ENCODE results near the gene NMRAL1.
A peak's percentile ranks its signal among the peaks of the same experiment; 100 is the strongest.

The NMRAL1 gene

DNA sequence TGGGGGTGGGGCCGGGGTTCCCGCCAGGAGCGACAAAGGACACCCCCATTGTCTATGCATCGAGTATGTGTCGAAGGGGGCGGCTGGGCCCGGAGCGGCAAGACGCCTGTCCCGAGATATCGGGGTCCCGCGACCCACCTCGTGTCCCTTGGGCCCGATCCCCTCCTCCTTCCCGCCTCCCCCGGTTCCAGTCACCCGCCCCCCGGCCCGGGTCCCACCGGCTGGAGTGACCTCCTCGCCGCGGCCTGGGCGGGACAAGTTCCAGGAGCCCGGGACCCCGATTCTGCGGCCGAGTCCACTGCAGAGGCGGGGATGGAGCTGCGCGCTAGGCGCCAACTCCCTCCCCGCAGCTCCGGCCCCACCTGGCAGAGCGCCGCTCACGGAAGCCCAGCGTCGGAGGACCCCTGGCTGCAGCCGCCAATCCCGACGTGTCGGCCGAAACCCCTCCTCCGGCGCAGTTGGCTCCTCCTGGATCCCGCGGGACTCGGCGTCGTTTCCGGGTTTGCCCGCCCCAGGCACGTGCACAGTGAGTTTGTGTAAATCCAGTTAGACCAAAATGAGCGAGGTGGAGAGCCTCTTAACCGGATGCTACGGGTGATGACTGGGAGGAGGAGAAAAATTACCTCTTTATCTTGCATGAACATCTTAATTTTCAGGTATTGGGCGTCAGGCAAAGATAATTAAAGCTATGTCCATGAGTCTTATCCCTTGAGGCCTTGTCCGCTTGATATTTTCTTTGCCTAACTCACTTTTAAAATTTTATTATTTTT, at the start of gene NMRAL1:
NMRAL1 (minus strand) TSS at position 434 of the 770 bp plus-strand sequence. CDS start 493 bp downstream, outside the sequence.
- peak; percentile 95 for DNase-seq

DNA sequence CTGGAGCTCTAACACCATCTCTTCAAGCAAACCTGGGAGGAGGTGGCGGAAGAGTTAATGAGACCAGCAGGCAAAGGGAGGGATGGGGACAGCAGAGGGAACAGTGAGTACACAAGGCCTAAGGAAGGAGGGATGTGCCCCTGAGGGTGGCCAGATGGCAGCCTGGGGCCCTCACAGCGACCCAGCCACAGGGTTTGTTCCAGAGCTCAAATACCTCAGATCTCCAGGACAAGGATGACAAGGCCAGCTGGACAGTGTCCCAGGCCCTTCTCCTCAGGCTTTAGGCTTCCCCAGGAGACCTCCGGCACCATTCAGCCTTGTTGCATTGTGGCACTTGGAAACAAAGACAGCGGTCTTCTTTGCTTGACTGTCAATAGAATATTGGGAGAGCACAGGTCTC, 49.3 kb upstream of the NMRAL1 start:
- no peak for DNase-seq

DNA sequence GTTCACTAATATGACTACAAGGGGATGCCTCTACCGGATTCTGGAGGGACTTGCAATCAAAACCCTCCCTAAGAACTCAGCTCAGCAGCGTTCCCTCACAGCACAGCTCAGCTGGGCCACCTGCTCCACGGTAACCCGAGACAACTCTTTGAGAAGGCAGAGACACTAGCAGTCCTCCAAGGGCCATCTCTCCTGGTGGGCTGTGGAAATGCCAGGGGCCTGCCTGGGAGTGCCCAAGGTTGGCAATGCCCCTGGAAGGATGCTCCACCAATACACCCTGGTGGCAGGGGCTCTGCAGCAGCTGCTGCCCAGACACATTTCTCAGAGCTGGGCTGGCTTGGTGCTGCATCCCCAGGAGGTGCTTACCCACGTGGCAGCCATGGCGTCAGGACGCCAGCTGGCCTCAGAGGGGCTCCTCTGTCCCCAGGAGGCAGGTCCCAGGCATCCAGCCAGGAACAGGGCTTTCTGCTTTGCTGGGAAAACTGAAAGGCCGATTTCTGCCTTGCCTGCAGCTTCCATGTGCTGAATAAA, 47.7 kb upstream of the NMRAL1 start:
- no peak for DNase-seq

DNA sequence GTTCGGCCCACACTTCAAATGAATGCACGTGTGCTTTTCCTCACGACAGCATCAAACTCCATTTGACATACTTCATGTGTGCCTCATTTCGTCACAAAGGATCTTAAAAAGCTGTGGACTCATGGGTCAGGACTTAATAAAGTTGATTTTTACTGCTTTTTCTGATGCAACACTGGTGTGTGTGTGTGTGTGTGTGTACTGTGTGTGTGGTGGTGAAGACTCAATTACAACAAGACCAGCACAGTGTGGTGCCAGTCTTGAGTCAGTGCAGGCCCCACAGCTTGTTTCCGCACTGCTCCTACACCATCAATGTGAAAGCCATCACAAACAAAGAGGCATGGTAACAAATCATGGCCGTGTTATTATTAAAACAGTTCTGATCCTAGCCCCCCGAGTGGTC, 46.5 kb upstream of the NMRAL1 start:
- no peak for DNase-seq

DNA sequence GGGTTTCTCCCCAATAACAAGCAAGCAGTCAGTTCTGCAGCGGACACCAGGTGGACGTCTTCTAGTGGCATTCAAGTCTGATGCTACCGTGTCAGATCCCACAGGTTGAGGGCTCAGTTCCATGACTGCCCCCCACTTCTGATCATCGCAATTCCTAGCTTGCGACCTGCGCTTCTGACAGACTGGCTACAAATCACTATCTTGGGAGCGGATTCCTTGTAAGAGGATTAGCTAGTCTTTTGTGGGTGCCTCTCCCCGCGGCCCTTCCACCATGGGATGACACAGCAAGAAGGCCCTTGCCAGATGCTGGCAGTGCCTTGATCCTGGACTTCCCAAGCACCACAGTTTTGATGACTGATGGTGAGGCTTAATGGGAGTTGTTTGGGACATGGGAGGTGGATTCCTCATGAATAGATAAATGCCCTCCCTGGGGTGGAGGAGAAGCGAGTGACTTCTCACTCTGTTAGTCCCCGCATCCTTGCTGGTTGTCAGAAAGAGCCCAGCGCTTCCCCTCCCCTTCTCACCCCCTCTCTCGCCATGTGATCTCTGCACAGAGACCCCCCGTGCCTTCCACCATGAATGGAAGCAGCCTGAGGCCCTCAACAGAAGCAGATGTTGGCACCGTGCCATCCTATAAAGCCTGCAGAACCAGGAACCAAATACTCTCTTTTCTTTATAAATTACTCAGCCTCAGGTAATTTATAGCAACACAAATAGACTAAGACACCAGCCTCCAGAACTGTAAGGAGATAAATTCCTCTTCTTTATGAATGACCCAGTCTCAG, 45.0 kb upstream of the NMRAL1 start:
- no peak for DNase-seq

DNA sequence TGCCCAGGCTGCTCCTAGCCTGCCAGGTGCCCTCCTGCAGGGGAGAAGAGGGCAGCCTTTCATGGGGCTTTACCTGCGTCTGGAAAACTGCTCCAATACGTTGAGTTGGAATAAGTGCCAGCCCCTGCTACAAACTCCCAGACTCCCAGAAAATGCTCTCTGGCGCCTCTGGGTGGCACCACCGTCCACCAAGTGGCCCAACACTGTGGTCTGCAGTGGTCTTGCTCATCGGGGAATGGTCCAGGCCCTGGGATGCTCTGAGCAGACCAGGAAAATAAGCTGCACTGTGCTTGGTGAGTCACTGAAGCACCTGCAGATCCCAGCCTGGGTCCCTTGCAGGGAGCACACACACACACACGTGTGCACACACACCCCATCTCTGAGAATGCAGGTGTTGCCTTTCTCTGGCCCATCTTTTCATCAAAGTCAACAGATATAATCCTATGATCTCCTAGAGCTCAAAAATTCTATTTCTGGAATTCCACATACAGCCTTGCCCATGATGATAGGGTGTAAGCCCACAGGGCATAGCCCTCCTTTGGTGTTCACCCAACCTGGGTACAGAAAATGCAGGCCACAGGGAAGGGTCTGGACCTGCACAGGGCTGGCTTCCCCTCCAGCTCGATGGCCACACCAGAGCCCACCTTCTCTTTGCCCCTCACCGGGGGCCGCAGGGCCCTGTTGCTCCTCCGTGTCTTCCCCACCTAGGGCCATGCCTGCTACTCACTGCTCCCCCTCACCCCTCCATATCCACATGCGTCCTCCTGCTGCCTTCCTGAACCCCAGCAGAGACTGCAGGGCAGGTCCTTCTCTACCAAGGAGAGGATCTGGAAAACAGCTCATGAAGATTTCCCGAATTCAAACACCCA, 43.6 kb upstream of the NMRAL1 start:
- DNase-seq: no peak

DNA sequence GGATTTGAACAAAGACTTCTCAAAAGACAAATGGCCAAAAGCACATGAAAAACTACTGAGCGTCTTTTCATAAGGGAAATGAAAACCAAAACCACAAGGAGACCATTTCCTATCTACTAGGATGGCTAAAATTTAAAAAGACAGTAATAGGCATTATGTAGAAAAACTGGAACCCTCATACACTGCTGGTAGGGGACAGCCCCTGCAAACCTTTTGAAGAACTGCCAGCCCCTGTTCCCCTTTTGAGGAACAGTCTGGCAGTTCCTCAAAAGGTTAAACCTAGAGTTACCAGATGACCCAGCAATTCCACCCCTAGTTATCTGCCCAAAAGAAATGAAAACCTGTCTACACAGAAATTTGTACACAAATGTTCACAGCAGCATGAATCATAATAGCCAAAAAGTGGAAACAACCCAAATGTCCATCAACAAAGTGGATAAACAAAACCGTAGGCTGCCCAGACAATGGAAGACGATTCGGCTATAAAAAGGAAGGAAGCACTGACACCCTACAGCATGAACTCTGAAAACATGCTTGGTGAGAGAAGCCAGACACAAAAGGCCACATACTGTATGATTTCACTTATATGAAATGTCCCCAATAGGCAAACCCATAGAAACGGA, 41.3 kb upstream of the NMRAL1 start:
- no peak for DNase-seq

DNA sequence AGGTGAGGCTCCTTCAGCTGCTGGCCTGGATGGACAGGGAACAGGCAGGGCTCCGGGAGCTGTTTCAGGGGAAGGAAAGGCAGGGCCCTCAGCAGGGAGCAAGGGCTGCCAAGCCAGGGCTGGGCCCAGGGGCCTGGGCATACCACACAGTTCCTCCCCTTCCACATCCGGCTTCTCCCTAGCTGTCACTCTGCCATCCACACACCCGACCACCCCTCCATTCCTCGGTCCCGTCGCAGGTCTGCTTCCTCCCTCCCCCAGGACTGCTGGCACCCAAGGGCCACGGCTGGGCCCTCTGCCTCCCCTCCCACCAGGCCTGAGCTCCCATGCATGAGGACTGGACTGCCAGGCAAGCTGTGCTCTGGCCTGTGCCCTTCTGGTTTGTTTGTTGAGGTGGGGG, 40.2 kb upstream of the NMRAL1 start:
- DNase-seq: no peak

DNA sequence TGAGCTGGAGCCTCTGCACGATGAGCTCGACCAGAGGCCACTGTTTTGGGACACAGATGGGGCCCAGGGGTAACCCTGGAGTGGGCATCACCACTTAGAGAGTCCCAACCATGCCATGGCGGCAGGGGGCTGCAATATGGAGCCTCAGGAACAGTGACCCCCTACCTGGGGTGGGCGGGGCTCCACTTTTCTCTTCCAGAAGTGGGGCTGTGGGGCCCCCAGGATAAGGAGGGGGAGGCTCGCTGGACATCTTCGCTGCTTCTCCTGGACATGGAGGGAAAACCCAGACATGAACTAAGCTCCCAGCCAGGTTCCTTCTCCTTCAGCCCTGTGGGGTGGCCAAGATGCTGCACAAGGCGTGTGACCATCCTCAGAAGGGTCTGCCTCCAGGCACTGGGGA, 39.5 kb upstream of the NMRAL1 start:
- DNase-seq: no peak

DNA sequence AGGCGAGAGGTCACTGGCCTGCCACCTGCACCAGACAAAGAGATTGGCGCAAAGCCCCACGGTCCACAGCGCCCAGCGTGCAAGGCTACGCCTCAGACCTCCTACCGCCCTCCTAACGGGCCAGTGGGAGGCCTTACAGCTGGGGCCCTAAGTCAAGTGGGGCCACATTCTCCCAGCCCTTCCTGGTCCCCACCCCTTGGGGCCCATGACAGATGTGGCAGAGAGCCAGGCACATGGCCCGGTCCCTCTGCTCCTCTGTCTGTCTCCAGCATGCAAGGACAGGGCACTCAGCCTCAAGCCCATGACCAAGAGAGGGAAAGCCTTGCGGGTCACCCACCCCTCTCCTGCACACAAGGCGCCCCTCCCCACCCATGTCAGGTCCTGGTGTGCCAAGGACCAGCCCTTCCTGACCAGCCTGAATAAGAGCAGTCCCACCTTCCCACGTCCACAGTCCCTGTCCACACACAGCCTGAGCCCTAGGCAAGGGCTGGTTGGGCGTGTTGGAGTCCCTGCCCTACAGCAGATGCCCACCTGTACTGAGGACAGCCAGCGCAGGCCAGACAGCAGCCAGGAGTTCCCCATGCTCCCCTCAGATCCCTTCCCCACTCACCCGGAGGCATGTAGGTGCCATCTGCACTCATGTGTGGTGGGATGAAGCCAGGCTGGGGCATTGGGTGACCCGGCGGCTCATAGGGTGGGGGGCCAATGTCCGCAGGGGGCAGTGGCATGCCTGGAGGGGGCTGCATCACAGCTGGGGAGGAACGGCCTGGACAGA, 38.8 kb upstream of the NMRAL1 start:
- no peak for DNase-seq

DNA sequence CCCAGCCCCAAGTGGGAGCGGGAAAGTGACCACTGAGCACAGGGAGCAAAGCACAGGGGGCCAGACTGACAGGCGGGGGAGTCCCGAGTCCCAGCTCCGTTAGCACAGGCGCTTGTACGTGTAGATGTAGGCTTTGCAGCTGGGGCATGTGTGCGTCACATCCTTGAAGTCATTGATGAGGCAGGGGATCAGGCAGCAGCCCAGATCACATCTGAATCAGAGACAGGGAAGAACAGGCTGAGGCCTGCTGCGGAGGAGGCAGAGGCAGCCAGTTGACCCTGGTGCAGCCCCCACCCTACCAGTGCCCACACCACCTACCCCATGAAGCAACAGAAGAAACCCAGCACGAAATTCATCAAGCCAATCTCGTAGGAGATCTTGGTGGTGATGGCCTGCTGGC, 38.0 kb upstream of the NMRAL1 start:
- DNase-seq: no peak

DNA sequence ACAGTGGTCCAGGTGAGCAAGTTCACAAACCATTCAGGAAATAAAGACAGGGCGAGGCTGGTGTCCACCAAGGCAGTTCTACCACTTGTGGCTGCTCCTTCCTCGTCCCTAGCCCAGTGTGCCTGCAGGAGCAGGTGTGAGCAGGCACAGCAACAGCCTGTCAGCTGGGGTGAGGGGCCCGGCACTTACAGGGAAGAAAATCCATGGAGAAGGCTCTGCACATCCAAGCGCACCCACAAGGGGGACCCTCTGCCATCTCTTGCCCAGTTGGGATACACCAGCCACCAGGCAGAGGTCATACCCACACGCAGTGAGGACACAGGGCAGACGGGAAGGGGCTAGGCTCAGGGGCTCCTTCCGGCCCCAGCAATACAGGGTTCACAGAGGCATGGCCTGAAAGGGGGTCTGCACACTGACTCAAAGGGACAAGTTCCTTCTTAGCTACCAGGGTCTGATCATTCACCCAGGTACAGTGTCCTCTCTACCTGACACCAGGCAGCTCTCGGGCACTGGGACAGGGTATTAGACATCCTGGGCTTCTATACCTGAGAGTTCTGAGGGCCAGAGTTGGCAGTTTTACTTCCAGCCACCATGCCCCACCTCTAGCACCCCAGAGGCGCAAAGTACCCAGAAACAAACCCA, 37.1 kb upstream of the NMRAL1 start:
- DNase-seq: peak; percentile 19

DNA sequence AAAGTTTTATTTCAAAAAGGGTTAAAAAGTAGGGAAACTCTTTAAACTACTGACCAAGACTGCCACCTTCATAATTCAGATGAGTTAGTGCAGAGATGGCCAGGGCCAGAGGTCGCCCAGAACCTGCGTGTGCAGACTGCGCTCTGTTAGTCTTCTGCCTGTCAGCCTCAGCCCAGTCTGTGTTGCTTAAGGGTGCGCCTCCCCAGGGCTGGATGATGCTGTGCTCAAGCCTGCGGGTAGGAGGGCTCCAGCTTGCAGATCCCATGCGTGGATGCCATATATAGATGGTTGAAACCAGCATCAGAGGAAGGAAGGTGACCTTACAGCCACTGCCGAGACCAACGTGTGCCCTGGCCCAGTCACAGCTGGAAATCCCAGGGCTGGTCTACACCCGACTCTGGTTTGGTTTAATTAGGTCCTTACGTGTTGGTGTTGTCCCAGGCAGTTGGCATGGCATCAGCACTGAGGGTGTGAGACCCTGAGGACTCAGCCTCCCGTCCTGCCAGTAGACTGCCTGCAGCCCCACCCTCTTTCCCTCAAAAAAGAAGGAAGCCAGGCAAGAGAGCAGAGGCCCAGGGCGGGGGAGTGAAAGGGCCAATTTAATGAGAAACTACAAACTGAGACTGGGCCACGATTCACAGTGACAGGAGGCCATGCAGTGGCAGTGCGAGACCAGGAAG, 36.5 kb upstream of the NMRAL1 start:
- no peak for DNase-seq

DNA sequence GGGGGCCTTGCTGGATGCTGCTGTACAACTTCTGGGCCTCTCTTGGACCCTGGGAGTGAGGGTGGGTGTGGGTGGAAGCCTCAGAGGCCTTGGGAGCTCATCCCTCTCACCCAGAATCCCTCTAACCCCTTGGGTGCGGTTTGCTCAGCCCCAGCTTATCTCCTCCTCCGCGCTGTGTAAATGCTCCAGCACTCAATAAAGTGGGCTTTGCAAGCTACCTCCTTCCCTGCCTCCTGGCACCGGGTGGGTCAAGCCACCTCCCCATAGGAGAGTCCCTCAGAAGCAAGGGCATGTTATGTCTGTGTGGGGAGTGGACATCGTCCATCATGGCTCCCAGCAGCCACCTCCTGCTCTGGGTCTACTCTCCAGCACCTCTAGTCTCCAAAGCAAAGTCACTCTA, 35.7 kb upstream of the NMRAL1 start:
- DNase-seq: no peak

DNA sequence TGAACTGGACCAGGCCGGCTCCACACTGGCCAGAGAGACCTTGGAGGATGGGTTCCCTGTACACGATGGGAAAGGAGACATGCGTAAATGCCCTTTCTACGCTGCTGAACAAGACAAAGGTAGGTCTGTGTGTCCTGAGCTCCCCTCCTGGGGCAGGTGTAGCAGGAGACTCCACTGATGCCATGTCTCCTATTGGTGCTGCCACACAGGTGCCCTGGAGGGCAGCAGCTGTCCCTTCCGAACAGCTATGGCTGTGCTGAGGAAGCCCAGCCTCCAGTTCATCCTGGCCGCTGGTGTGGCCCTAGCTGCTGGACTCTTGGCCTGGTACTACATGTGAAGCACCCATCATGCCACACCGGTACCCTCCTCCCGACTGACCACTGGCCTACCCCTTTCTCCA, 35.0 kb upstream of the NMRAL1 start:
- no peak for DNase-seq

DNA sequence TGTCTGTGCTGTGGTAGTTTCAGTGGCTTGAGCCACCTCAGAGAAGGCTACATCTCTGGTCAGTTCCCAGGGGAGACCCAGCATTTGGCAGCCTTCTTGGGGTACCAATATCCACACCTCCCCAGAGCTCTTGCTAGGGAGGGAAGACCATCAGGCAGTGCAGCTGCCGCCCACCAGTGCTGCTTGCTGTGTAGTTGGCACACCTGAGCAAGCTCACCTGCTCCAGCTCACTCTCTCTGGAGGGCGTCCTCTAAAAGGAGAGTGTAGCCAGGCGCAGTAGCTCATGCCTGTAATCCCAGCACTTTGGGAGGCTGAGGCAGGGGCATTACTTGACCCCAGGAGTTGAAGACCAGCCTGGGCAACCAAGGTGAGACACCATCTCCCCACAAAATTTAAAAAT, 34.4 kb upstream of the NMRAL1 start:
- no peak for DNase-seq

DNA sequence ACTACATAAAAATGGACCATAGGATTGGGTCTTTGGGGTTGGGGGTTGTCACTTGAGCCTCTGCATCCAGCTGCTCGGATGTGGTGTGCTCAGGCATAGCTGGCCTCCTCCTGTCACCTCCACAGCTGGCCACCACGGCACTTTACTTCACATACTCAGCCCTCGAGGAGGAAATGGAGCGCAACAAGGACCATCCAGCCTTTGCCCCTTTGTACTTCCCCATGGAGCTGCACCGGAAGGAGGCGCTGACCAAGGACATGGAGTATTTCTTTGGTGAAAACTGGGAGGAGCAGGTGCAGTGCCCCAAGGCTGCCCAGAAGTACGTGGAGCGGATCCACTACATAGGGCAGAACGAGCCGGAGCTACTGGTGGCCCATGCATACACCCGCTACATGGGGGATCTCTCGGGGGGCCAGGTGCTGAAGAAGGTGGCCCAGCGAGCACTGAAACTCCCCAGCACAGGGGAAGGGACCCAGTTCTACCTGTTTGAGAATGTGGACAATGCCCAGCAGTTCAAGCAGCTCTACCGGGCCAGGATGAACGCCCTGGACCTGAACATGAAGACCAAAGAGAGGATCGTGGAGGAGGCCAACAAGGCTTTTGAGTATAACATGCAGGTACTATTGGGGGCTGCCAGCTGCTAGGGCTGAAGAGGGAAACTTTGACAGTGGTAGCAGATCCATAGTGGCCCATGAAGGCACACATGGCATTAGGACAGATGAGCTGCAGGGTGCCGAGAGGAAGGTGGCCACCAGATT, 33.3 kb upstream of the NMRAL1 start:
- no peak for DNase-seq

DNA sequence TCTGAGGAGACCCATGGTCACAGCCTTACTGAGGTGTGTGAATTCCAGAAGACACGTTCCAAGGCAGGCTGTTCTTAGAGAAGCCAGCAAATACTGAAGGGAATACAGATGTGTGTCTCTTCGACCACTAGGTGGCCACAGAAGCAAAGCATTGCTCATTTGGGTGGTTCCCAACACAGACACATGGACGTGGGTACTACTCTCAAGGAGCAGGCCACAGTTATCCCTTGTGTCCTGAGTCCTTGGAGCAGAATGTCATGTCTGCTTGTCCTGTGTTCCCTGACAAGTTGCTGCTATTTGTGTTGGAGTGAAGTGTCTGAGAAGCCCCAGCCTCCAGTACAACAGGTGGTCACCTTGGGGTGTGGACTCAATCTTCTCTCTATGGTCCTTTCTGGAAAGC, 32.0 kb upstream of the NMRAL1 start:
- peak; percentile 57 for DNase-seq

DNA sequence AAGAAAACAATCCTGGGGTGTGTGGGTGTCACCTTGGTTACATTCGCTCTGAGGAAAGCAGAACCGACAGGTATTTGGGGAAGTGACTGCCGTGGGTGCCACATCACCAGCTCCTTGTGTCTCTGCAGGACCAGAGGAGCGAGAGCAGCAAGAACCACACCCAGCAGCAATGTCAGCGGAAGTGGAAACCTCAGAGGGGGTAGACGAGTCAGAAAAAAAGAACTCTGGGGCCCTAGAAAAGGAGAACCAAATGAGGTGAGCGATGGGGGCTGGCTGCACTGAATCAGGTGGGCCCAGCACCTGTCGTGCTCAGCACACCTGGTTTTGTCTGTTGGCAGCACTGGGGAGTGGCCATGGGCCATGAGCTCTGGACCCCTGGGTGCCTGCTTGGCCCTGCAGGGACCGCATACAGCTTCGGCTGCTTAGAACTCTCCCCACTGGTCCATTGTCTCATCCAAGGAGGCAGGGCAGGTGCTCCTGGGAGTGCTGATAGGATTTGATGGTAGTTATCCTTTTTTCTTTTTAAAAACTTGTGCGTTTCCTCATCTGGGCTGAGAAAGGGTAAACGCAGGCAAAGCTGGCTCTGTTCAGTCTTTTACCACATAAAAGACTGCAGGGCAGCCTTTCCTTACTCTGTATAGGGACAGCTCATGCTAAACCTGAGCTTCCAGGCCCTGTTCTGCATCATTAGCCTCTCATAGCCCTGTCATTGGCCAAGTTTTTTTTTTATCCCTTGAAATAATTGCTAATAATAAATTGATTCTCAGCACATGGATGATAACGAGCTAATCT, 31.1 kb upstream of the NMRAL1 start:
- DNase-seq: peak; percentile 73
